Left colon (tissue), 2 donors: ENCODE data around the gene DAP. TPM values are rescaled to one million over a fixed set of nuclear protein-coding genes. Genes with fewer than 3 reads are reported as not detected.
"Not testable (repeated sequence)": the region's sequence is repeated elsewhere in the genome, so short reads cannot be mapped to it uniquely, and the experiment has no call there.

Experiments used
- ATAC-seq: fragments of 200-7000 bp; cut with Tn5 transposase; one replicate; pipeline ENCODE4 v1.9.1; 2020; ENCODE audit warnings: mild to moderate bottlenecking, moderate library complexity
- DNase-seq, 2 donors: peaks; one replicate each; pipeline ENCODE4 v3.0.0-alpha.2; 2020
- intact Hi-C, 2 donors: fragments of 100-400 bp; cut with DNase I in 1 of 2; cut with micrococcal nuclease in 1 of 2; formaldehyde crosslinking; loops; one replicate each; pipeline versions ENCODE4 v1.11.2 to v1.14.0; 2022; cut with DNase I, micrococcal nuclease
- total RNA-seq, 2 donors: library from RNA; stranded (reverse); fragmentation: NEBNext Ultra II Directional; extraction: Animal tissue kit (Norgen Biotek cat#: 25700); gene quantifications; one replicate each; pipeline ENCODE4 v1.2.1, GENCODE V29; 2021
- donor health status: DM: no; HTN: no; CAD: no.
- donor health status: DM: yes; HTN: yes; CAD: no.

The DAP gene
- total RNA-seq, 2 donors from 2014 or later, result 125 TPM

- DNase-seq (no peak), ATAC-seq (no peak)
- intact Hi-C loops, result no loop called here
Observed at GRCh38 chr5:10666531-10667299, 94.3 kb downstream of the DAP start.

GRCh38 chr5:10665799-10666198, 95.2 kb downstream of the DAP start:
- DNase-seq (no peak), ATAC-seq (no peak)
- intact Hi-C loops, result no loop called here

- ATAC-seq, DNase-seq, intact Hi-C loops: not testable (repeated sequence)
Observed at GRCh38 chr5:10664180-10664769, 96.8 kb downstream of the DAP start.

- intact Hi-C loops, result no loop called here
- DNase-seq, result no peak
- no peak for ATAC-seq
Observed at GRCh38 chr5:10663489-10664179, 97.4 kb downstream of the DAP start.

GRCh38 chr5:10662661-10663488, 98.2 kb downstream of the DAP start:
- ATAC-seq (no peak), DNase-seq (no peak)
- intact Hi-C loops, result no loop called here

GRCh38 chr5:10662083-10662482, 99.0 kb downstream of the DAP start:
- no peak for ATAC-seq
- intact Hi-C loops, result no loop called here
- no peak for DNase-seq

- intact Hi-C loops, result no loop called here
- no peak for DNase-seq
- no peak for ATAC-seq
Observed at GRCh38 chr5:10661401-10661800, 99.6 kb downstream of the DAP start.

- DNase-seq (no peak), ATAC-seq (no peak)
- intact Hi-C loops, result no loop called here
Observed at GRCh38 chr5:10660720-10661387, 100.2 kb downstream of the DAP start.

- ATAC-seq, result no peak
Observed at GRCh38 chr5:10660135-10660534, 100.9 kb downstream of the DAP start.

GRCh38 chr5:10658265-10658664, 102.8 kb downstream of the DAP start:
- no peak for DNase-seq
- ATAC-seq, result no peak
- intact Hi-C loops, result no loop called here

More at GRCh38 chr5:10660135-10660534, 100.9 kb downstream of the DAP start:
- peak in 1 of 2 donors; percentile 4 for DNase-seq
- intact Hi-C loops, result no loop called here

- no peak for ATAC-seq
- intact Hi-C loops, result no loop called here
- no peak for DNase-seq
Observed at GRCh38 chr5:10655972-10656830, 104.8 kb downstream of the DAP start.

- ATAC-seq (no peak), DNase-seq (no peak)
- intact Hi-C loops, result no loop called here
Observed at GRCh38 chr5:10655161-10655971, 105.7 kb downstream of the DAP start.

GRCh38 chr5:10654566-10654965, 106.5 kb downstream of the DAP start:
- DNase-seq (no peak), ATAC-seq (no peak)
- intact Hi-C loops, result no loop called here

GRCh38 chr5:10653751-10654400, 107.2 kb downstream of the DAP start:
- DNase-seq (no peak), ATAC-seq (no peak)
- intact Hi-C loops, result no loop called here

GRCh38 chr5:10653043-10653442, 108.0 kb downstream of the DAP start:
- intact Hi-C loops, result no loop called here
- ATAC-seq (no peak), DNase-seq (peak in 1 of 2 donors; percentile 37)

- ATAC-seq, result no peak
- intact Hi-C loops, result no loop called here
- DNase-seq, result no peak
Observed at GRCh38 chr5:10652606-10653005, 108.4 kb downstream of the DAP start.

GRCh38 chr5:10652151-10652550, 108.9 kb downstream of the DAP start:
- intact Hi-C loops, result no loop called here
- ATAC-seq, result no peak
- no peak for DNase-seq
